ENCODE results near the gene COMT. TPM values are rescaled to one million over a fixed set of nuclear protein-coding genes. Genes with fewer than 3 reads are reported as not detected.
A peak's percentile ranks its signal among the peaks of the same experiment; 100 is the strongest.

Gene COMT
- total RNA-seq, 1 donor from 2014 or later, result 221 TPM

- H3K4me3 ChIP-seq (ENCODE audit: low read depth, low read length), result no peak overlapping the region
- DNase-seq (ENCODE audit: low read depth) (no peak), FAIRE-seq (no peak)
- H3K27me3 ChIP-seq (ENCODE audit: control insufficient read depth, insufficient read depth, low read length), result no peaks in the 10 kb centered on the region
- H3K36me3 ChIP-seq (ENCODE audit: control insufficient read depth, insufficient read depth, low read length), result peaks cover 22% of the 10 kb centered on the region
- TF ChIP-seq CTCF (IDR thresholded peaks at IDR 0.05; ENCODE audit: insufficient read depth, low read length, severe bottlenecking), result no peak
Observed at GRCh38 chr22:19961201-19961580, 19.6 kb downstream of the COMT start.

GRCh38 chr22:19961868-19962245 is 20.3 kb downstream of the COMT start:
- H3K27me3 ChIP-seq (ENCODE audit: control insufficient read depth, insufficient read depth, low read length), result no peaks in the 10 kb centered on the region
- peaks cover 24% of the 10 kb centered on the region for H3K36me3 ChIP-seq (ENCODE audit: control insufficient read depth, insufficient read depth, low read length)
- FAIRE-seq (no peak), DNase-seq (ENCODE audit: low read depth) (no peak)
- H3K4me3 ChIP-seq (ENCODE audit: low read depth, low read length), result no peak overlapping the region
- TF ChIP-seq CTCF (IDR thresholded peaks at IDR 0.05; ENCODE audit: insufficient read depth, low read length, severe bottlenecking), result no peak

GRCh38 chr22:19962246-19962908 is 20.8 kb downstream of the COMT start:
- DNase-seq (ENCODE audit: low read depth), result peak; percentile 79
- TF ChIP-seq CTCF (IDR thresholded peaks at IDR 0.05; ENCODE audit: insufficient read depth, low read length, severe bottlenecking), result peak; percentile 92
- Histone ChIP-seq H3K4me3 (ENCODE audit: low read depth, low read length) (peak overlapping the region; percentile 7), H3K36me3 (ENCODE audit: control insufficient read depth, insufficient read depth, low read length) (peaks cover 25% of the 10 kb centered on the region), H3K27me3 (ENCODE audit: control insufficient read depth, insufficient read depth, low read length) (no peaks in the 10 kb centered on the region)
- FAIRE-seq, result no peak

GRCh38 chr22:19962909-19963806 is 21.6 kb downstream of the COMT start:
- DNase-seq (ENCODE audit: low read depth) (peak; percentile 90), FAIRE-seq (no peak)
- TF ChIP-seq CTCF (IDR thresholded peaks at IDR 0.05; ENCODE audit: insufficient read depth, low read length, severe bottlenecking), result no peak
- Histone ChIP-seq H3K27me3 (ENCODE audit: control insufficient read depth, insufficient read depth, low read length) (no peaks in the 10 kb centered on the region), H3K36me3 (ENCODE audit: control insufficient read depth, insufficient read depth, low read length) (peaks cover 28% of the 10 kb centered on the region), H3K4me3 (ENCODE audit: low read depth, low read length) (peak overlapping the region; percentile 35)

GRCh38 chr22:19963863-19964642 is 22.5 kb downstream of the COMT start:
- Histone ChIP-seq H3K27me3 (ENCODE audit: control insufficient read depth, insufficient read depth, low read length) (no peaks in the 10 kb centered on the region), H3K4me3 (ENCODE audit: low read depth, low read length) (no peak overlapping the region), H3K36me3 (ENCODE audit: control insufficient read depth, insufficient read depth, low read length) (peaks cover 30% of the 10 kb centered on the region)
- no peak for TF ChIP-seq CTCF (IDR thresholded peaks at IDR 0.05; ENCODE audit: insufficient read depth, low read length, severe bottlenecking)
- FAIRE-seq, result no peak
- no peak for DNase-seq (ENCODE audit: low read depth)
